HepG2 (cell line): Measurements from ENCODE around the gene ORC3.

Experiments
- FOXJ3 ChIP-seq: sonication (generic); formaldehyde crosslinking; IDR thresholded peaks from 2 replicates; pipeline ENCODE4 v1.4.0; 2020; ENCODE audit warnings: missing genetic modification reagents, mild to moderate bottlenecking, borderline replicate concordance
- HIVEP1 ChIP-seq: sonication (generic); formaldehyde crosslinking; IDR thresholded peaks from 2 replicates; pipeline ENCODE4 v1.4.0; 2020; ENCODE audit warnings: mild to moderate bottlenecking, missing genetic modification reagents
- KAT7 ChIP-seq: IDR thresholded peaks from 2 replicates; pipeline ENCODE4 v1.6.1; 2018; ENCODE audit warnings: borderline replicate concordance, missing compliant biosample characterization
- KDM3A ChIP-seq: IDR thresholded peaks from 2 replicates; pipeline ENCODE4 v1.6.1; 2018; ENCODE audit warnings: low read depth, missing compliant biosample characterization
- MAFK ChIP-seq, 2 experiments: IDR thresholded peaks in 1 of 2; conservative IDR thresholded peaks in 1 of 2; 2 replicates each; pipeline ENCODE4 v1.6.1; 2011; ENCODE audit warnings: improper control_type of control experiment in 2 of 2, low read length in 2 of 2
- MIER3 ChIP-seq: IDR thresholded peaks from 2 replicates; pipeline ENCODE4 v1.6.1; 2016; ENCODE audit warnings: missing compliant biosample characterization, borderline replicate concordance
- MIXL1 ChIP-seq: IDR thresholded peaks from 2 replicates; pipeline ENCODE4 v1.6.1; 2016
- MXI1 ChIP-seq: IDR thresholded peaks from 3 replicates; pipeline ENCODE4 v1.6.1; 2012; ENCODE audit warnings: low read depth, low read length, inconsistent platforms, borderline replicate concordance
- POLR2A ChIP-seq, 2 experiments: IDR thresholded peaks; 2 replicates each; pipeline ENCODE4 v1.6.1; 2011; ENCODE audit warnings: low read depth in 2 of 2, low read length in 2 of 2, mild to moderate bottlenecking in 1 of 2, moderate library complexity in 1 of 2; ENCODE audit not compliant: insufficient read depth in 1 of 2
- SRSF1 ChIP-seq: fragments of 200-400 bp; formaldehyde crosslinking; optimal IDR thresholded peaks from 2 replicates; pipeline ENCODE3; 2017; ENCODE audit warnings: mild to moderate bottlenecking, low read depth, low read length, moderate library complexity
- ZNF275 ChIP-seq: sonication (generic); formaldehyde crosslinking; IDR thresholded peaks from 2 replicates; pipeline ENCODE4 v1.8.0; 2022; ENCODE audit warnings: missing genetic modification reagents, mild to moderate bottlenecking, inconsistent platforms, borderline replicate concordance
- ZNF331 ChIP-seq: sonication (generic); formaldehyde crosslinking; IDR thresholded peaks from 2 replicates; pipeline ENCODE4 v1.4.0; 2020; ENCODE audit warnings: missing genetic modification reagents
- TF ChIP-seq, protein P1 (sequence below): sonication (generic); formaldehyde crosslinking; IDR thresholded peaks from 2 replicates; pipeline ENCODE4 v1.4.0; 2020; ENCODE audit warnings: missing genetic modification reagents

DNA sequence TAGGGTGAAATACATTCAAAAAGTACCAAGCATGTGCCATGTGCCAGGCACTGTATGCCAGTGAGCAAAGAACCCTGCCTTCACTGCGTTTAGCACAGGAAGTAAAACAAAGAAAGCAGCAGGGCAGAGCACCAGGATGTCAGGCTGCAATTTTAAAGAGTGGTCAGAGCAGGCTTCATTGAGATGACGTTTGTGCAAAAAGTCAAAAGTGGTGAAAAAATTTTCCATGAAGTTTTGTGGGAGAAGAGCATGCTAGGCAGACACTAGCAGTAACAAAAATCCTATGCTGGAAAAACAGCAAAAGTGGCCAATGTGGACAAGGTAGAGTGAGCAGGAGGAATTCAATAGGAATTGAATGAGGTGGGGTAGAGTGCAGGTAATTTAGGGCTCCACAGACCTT lies 80.8 kb downstream of the ORC3 start:
- no peak for TF ChIP-seq HIVEP1 (CRISPR knock-in tag)
- TF ChIP-seq MIER3 (CRISPR knock-in tag) = no peak
- TF ChIP-seq KAT7 (CRISPR knock-in tag) = no peak
- TF ChIP-seq MIXL1 (CRISPR knock-in tag) = no peak
- TF ChIP-seq POLR2A (IDR thresholded peaks at IDR 0.05; ENCODE audit: insufficient read depth in 1 of 2, low read depth in 2 of 2, low read length in 2 of 2) = no peak
- no peak for TF ChIP-seq KDM3A (CRISPR knock-in tag)
- no peak for TF ChIP-seq ZNF331 (CRISPR knock-in tag)
- TF ChIP-seq MAFK (conservative IDR thresholded peaks at IDR 0.05 in 1 of 2, IDR thresholded peaks at IDR 0.05 in 1 of 2; ENCODE audit: low read length in 2 of 2) = no peak
- TF ChIP-seq ZNF275 = no peak
- no peak for TF ChIP-seq MXI1
- TF ChIP-seq FOXJ3 (CRISPR knock-in tag) = no peak
- TF ChIP-seq, protein P1, sequence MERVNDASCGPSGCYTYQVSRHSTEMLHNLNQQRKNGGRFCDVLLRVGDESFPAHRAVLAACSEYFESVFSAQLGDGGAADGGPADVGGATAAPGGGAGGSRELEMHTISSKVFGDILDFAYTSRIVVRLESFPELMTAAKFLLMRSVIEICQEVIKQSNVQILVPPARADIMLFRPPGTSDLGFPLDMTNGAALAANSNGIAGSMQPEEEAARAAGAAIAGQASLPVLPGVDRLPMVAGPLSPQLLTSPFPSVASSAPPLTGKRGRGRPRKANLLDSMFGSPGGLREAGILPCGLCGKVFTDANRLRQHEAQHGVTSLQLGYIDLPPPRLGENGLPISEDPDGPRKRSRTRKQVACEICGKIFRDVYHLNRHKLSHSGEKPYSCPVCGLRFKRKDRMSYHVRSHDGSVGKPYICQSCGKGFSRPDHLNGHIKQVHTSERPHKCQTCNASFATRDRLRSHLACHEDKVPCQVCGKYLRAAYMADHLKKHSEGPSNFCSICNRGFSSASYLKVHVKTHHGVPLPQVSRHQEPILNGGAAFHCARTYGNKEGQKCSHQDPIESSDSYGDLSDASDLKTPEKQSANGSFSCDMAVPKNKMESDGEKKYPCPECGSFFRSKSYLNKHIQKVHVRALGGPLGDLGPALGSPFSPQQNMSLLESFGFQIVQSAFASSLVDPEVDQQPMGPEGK (CRISPR knock-in tag) = no peak
- no peak for TF ChIP-seq SRSF1
